Endothelial cell of umbilical vein (primary cell): Measurements from ENCODE around the gene PTPRD. TPM values are rescaled to one million over a fixed set of nuclear protein-coding genes. Genes with fewer than 3 reads are reported as not detected.

Experiments used
- BruUV-seq: library from RNA; stranded (reverse); fragments of 400-500 nt; replicated peaks from 2 replicates; lab custom pipeline; 2021; lab: Mats Ljungman, UMichigan
- CTCF ChIA-PET: fragments of 300-600, 350-600 bp; sonication (Branson Sonifier 250); formaldehyde crosslinking; loops from one replicate; lab custom pipeline; 2021; ENCODE audit warnings: antibody characterized with exemption, inconsistent platforms; lab: Charles Lee
- POLR2A ChIA-PET: fragments of 300-600, 350-600 bp; sonication (Branson Sonifier 250); formaldehyde crosslinking; loops from one replicate; lab custom pipeline; 2021; ENCODE audit warnings: antibody characterized with exemption, inconsistent platforms; lab: Charles Lee
- DNase-seq: peaks from one replicate; pipeline ENCODE4 v3.0.0-alpha.2; 2011; ENCODE audit warnings: low read depth, low spot score
- FAIRE-seq: peaks from 2 replicates; lab custom pipeline; 2011; peaks lifted over from hg19 to GRCh38; lab: Jason Lieb, UNC
- H2AFZ ChIP-seq: 2 replicates; pipeline ENCODE4 v1.6.0; 2012; ENCODE audit warnings: low read depth, low read length, control low read depth, inconsistent platforms
- H3K27ac ChIP-seq: 2 replicates; pipeline ENCODE4 v1.5.1; 2011; ENCODE audit warnings: low read depth, mild to moderate bottlenecking, control low read depth, low read length, moderate library complexity; ENCODE audit not compliant: insufficient read depth
- H3K27me3 ChIP-seq, 2 experiments: 2 replicates each; pipeline versions ENCODE4 v1.6.0 to v1.6.1; 2011; ENCODE audit warnings: low read length in 2 of 2, mixed read lengths in 1 of 2; ENCODE audit not compliant: control insufficient read depth in 2 of 2, insufficient read depth in 2 of 2
- H3K36me3 ChIP-seq, 2 experiments: 2 replicates in 1 of 2; 3 replicates in 1 of 2; pipeline ENCODE4 v1.5.1; 2011; ENCODE audit warnings: low read length in 2 of 2, mild to moderate bottlenecking in 1 of 2, moderate library complexity in 1 of 2; ENCODE audit not compliant: control insufficient read depth in 2 of 2, insufficient read depth in 2 of 2; ENCODE audit errors: extremely low read depth in 1 of 2
- H3K4me1 ChIP-seq: 3 replicates; pipeline ENCODE4 v1.5.1; 2011; ENCODE audit warnings: mild to moderate bottlenecking, low read length; ENCODE audit not compliant: control insufficient read depth, insufficient read depth; ENCODE audit errors: extremely low read depth
- H3K4me2 ChIP-seq: 2 replicates; pipeline ENCODE4 v1.6.1; 2011; ENCODE audit warnings: low read length, control low read depth, mixed read lengths; ENCODE audit not compliant: insufficient read depth
- H3K4me3 ChIP-seq, 3 experiments: fragments of 200-600 bp in 1 of 3; sonication (generic), shearing (Covaris generic) in 1 of 3; replicated peaks in 1 of 3; 2 replicates each; pipeline ENCODE4 v1.5.1; 2011 to 2016; ENCODE audit warnings: control low read depth in 3 of 3, low read length in 3 of 3, mild to moderate bottlenecking in 2 of 3, inconsistent platforms in 1 of 3, low read depth in 1 of 3, moderate library complexity in 1 of 3; ENCODE audit not compliant: insufficient read depth in 1 of 3
- H3K79me2 ChIP-seq: 2 replicates; pipeline ENCODE4 v1.6.0; 2012; ENCODE audit warnings: low read length, inconsistent platforms; ENCODE audit not compliant: control insufficient read depth, insufficient read depth
- H3K9ac ChIP-seq: replicated peaks from 2 replicates; pipeline ENCODE3; 2011; ENCODE audit warnings: low read length, control low read depth; ENCODE audit not compliant: insufficient read depth; ENCODE audit errors: extremely low read depth
- H3K9me1 ChIP-seq: replicated peaks from 3 replicates; pipeline ENCODE4 v1.6.0; 2011; ENCODE audit warnings: mild to moderate bottlenecking, low read length; ENCODE audit not compliant: control insufficient read depth, insufficient read depth; ENCODE audit errors: extremely low read depth
- H3K9me3 ChIP-seq: replicated peaks from 2 replicates; pipeline ENCODE4 v1.5.1; 2012; ENCODE audit warnings: low read length, inconsistent platforms; ENCODE audit not compliant: control insufficient read depth, insufficient read depth
- H4K20me1 ChIP-seq: replicated peaks from 2 replicates; pipeline ENCODE3; 2011; ENCODE audit warnings: mild to moderate bottlenecking, low read length; ENCODE audit not compliant: control insufficient read depth, insufficient read depth; ENCODE audit errors: extremely low read depth
- CTCF ChIP-seq, 2 donors: IDR thresholded peaks; 1 replicate in 1 of 2; 2 replicates in 1 of 2; pipeline ENCODE4 v1.5.1; 2011; ENCODE audit warnings: low read length in 2 of 2, mild to moderate bottlenecking in 2 of 2, moderate library complexity in 2 of 2, control low read depth in 1 of 2, inconsistent platforms in 1 of 2, low read depth in 1 of 2; ENCODE audit not compliant: insufficient read depth in 1 of 2; ENCODE audit errors: extremely low read depth in 1 of 2
- EZH2 ChIP-seq: IDR thresholded peaks from 2 replicates; pipeline ENCODE4 v1.6.1; 2012; ENCODE audit warnings: borderline replicate concordance, low read depth, mild to moderate bottlenecking, moderate library complexity, low read length, inconsistent platforms; ENCODE audit not compliant: severe bottlenecking
- FOS ChIP-seq: IDR thresholded peaks from 2 replicates; pipeline ENCODE4 v1.6.1; 2011; ENCODE audit warnings: mild to moderate bottlenecking, low read length, moderate library complexity, borderline replicate concordance; ENCODE audit not compliant: insufficient read depth
- JUN ChIP-seq: IDR thresholded peaks from 2 replicates; pipeline ENCODE4 v1.6.1; 2011; ENCODE audit warnings: borderline replicate concordance, low read depth; ENCODE audit not compliant: insufficient read length, insufficient read depth
- MAX ChIP-seq: IDR thresholded peaks from 2 replicates; pipeline ENCODE4 v1.6.1; 2011; ENCODE audit not compliant: insufficient read depth, insufficient read length
- MYC ChIP-seq: IDR thresholded peaks from one replicate; pipeline ENCODE4 v1.6.1; 2011; ENCODE audit warnings: mild to moderate bottlenecking, low read depth, low read length
- POLR2AphosphoS5 ChIP-seq: IDR thresholded peaks from 2 replicates; pipeline ENCODE4 v1.6.1; 2012; ENCODE audit warnings: low read depth, mild to moderate bottlenecking, control low read depth, low read length, moderate library complexity; ENCODE audit not compliant: insufficient read depth
- dilution Hi-C: fragments of 300-500 bp; cut with MboI; formaldehyde crosslinking; loops from one replicate; pipeline ENCODE4 v1.15.0; 2019; ENCODE audit warnings: low sequenced_read_pairs; ENCODE audit not compliant: extremely low pct_ligation_motif_present
- intact Hi-C: fragments of 100-400 bp; cut with micrococcal nuclease; formaldehyde crosslinking; loops from one replicate; pipeline ENCODE4 v1.10.0; 2022
- polyA plus RNA-seq, 4 experiments: library from polyadenylated mRNA; depleted of rRNA in 3 of 4; stranded (reverse) in 3 of 4; unstranded in 1 of 4; fragments of >200 nt; gene quantifications; 2 replicates each; pipeline versions ENCODE4 v1.2.1 to v1.2.3, GENCODE V29; 2011 to 2012; ENCODE audit warnings: missing spikeins in 1 of 4
- total RNA-seq: library from RNA; stranded (reverse); gene quantifications from 2 replicates; pipeline ENCODE4 v1.2.3, GENCODE V29; 2021

The PTPRD gene
- total and polyA plus RNA-seq, 2 donors (not counting 3 experiments of a cell fraction or from before 2014, with no cell fraction given): 5.5 to 5.7 TPM

GRCh38 chr9:8287970-8288369 is 2324.8 kb downstream of the PTPRD start:
- Histone ChIP-seq H2AFZ (no peak overlapping the region), H3K9me1 (no peaks in the 10 kb centered on the region), H3K4me2 (no peak overlapping the region), H3K27me3 (peaks cover 0 to 2% of the 10 kb centered on the region in 2 experiments), H3K4me3 (no peak overlapping the region), H4K20me1 (no peaks in the 10 kb centered on the region), H3K36me3 (no peaks in the 10 kb centered on the region), H3K4me1 (no peaks in the 10 kb centered on the region), H3K79me2 (no peaks in the 10 kb centered on the region), H3K27ac (no peak overlapping the region), H3K9me3 (no peaks in the 10 kb centered on the region), H3K9ac (no peak overlapping the region)
- no peak for FAIRE-seq
- dilution Hi-C loops: no loop called here
- TF ChIP-seq POLR2AphosphoS5 (no peak), MYC (no peak), EZH2 (no peak), MAX (no peak), FOS (no peak), CTCF (IDR thresholded peaks at IDR 0.05; ENCODE audit: extremely low read depth in 1 of 2, insufficient read depth in 1 of 2, low read depth in 1 of 2, low read length in 2 of 2) (no peak)
- POLR2A ChIA-PET: no interaction called here
- BruUV-seq: no TSS peak
- intact Hi-C loops: no loop called here
- CTCF ChIA-PET: no interaction called here
- no peak for DNase-seq

- no peaks in the 10 kb centered on the region for H3K4me1 ChIP-seq
- DNase-seq (no peak), FAIRE-seq (no peak)
- TF ChIP-seq EZH2 (no peak), FOS (no peak), JUN (no peak)
- intact Hi-C loops (no loop called here), dilution Hi-C loops (no loop called here)
- H3K4me2 ChIP-seq: no peak overlapping the region
- no peak overlapping the region for H3K4me3 ChIP-seq
- H3K27me3 ChIP-seq: peaks cover 0 to 2% of the 10 kb centered on the region in 2 experiments
- H2AFZ ChIP-seq: no peak overlapping the region
- no peaks in the 10 kb centered on the region for H4K20me1 ChIP-seq
- no peaks in the 10 kb centered on the region for H3K36me3 ChIP-seq
- H3K79me2 ChIP-seq: no peaks in the 10 kb centered on the region
- ChIA-PET POLR2A (no interaction called here), CTCF (no interaction called here)
- BruUV-seq: no TSS peak
- H3K27ac ChIP-seq: no peak overlapping the region
- H3K9ac ChIP-seq: no peak overlapping the region
- no peaks in the 10 kb centered on the region for H3K9me1 ChIP-seq
- H3K9me3 ChIP-seq: no peaks in the 10 kb centered on the region
Observed at GRCh38 chr9:8287501-8287900, 2325.3 kb downstream of the PTPRD start.
